SK-N-SH (cell line): ENCODE data around the gene RFX3. TPM values are rescaled to one million over a fixed set of nuclear protein-coding genes. Genes with fewer than 3 reads are reported as not detected.
A peak's percentile ranks its signal among the peaks of the same experiment; 100 is the strongest.

Source experiments
- EZH2phosphoT487 ChIP-seq: fragments of 200-600 bp; sonication (generic); IDR thresholded peaks from 2 replicates; pipeline ENCODE4 v1.6.1; 2017; ENCODE audit warnings: low read depth, mixed run types, mild to moderate bottlenecking, antibody characterized with exemption, moderate library complexity, borderline replicate concordance
- FOXJ3 ChIP-seq: sonication (generic); formaldehyde crosslinking; IDR thresholded peaks from 2 replicates; pipeline ENCODE4 v1.5.1; 2020; ENCODE audit warnings: mild to moderate bottlenecking, missing genetic modification reagents
- JUND ChIP-seq: IDR thresholded peaks from 2 replicates; pipeline ENCODE4 v1.4.0; 2012
- MXI1 ChIP-seq: IDR thresholded peaks from 2 replicates; pipeline ENCODE4 v1.6.1; 2012; ENCODE audit warnings: mild to moderate bottlenecking, low read depth, low read length, improper control_type of control experiment
- POLR2AphosphoS5 ChIP-seq: IDR thresholded peaks from 2 replicates; pipeline ENCODE4 v1.6.1; 2012; ENCODE audit warnings: low read depth, low read length
- RFX5 ChIP-seq: IDR thresholded peaks from 2 replicates; pipeline ENCODE4 v1.6.1; 2012; ENCODE audit warnings: mild to moderate bottlenecking, improper control_type of control experiment, low read length
- SIN3A ChIP-seq: IDR thresholded peaks from 2 replicates; pipeline ENCODE4 v1.6.1; 2012; ENCODE audit warnings: low read depth, mild to moderate bottlenecking, low read length, moderate library complexity, borderline replicate concordance
- TAF1 ChIP-seq: IDR thresholded peaks from 2 replicates; pipeline ENCODE4 v1.6.1; 2012; ENCODE audit warnings: low read depth, mild to moderate bottlenecking, low read length, moderate library complexity, borderline replicate concordance
- TCF12 ChIP-seq: IDR thresholded peaks from 2 replicates; pipeline ENCODE4 v1.4.0; 2012
- YY1 ChIP-seq: IDR thresholded peaks from 2 replicates; pipeline ENCODE4 v1.4.0; 2012; ENCODE audit warnings: low read depth, mild to moderate bottlenecking
- polyA plus RNA-seq, 3 experiments: library from polyadenylated mRNA; depleted of rRNA; stranded (reverse); fragments of >200 nt; gene quantifications; 2 replicates each; pipeline ENCODE4 v1.2.3, GENCODE V29; 2012
- TF ChIP-seq, protein P1 (sequence below): fragments of 200-600 bp; sonication (generic); IDR thresholded peaks from 2 replicates; pipeline ENCODE4 v1.6.1; 2017; ENCODE audit warnings: antibody characterized with exemption, mild to moderate bottlenecking, moderate library complexity
- TF ChIP-seq, protein P2 (sequence below): IDR thresholded peaks from 2 replicates; pipeline ENCODE4; 2012
- TF ChIP-seq, protein P3 (sequence below): IDR thresholded peaks from 2 replicates; pipeline ENCODE4 v1.6.1; 2012; ENCODE audit warnings: mild to moderate bottlenecking, low read depth, low read length, moderate library complexity
- TF ChIP-seq, protein P4 (sequence below): IDR thresholded peaks from 2 replicates; pipeline ENCODE4 v1.4.0; 2012; ENCODE audit warnings: low read depth
- TF ChIP-seq, protein P5 (sequence below): IDR thresholded peaks from 2 replicates; pipeline ENCODE4 v1.4.0; 2012; ENCODE audit warnings: low read depth, borderline replicate concordance

Gene RFX3
- polyA plus RNA-seq, 1 of the 3 experiments (the other 2 are of a cell fraction), result 1.7 TPM

DNA sequence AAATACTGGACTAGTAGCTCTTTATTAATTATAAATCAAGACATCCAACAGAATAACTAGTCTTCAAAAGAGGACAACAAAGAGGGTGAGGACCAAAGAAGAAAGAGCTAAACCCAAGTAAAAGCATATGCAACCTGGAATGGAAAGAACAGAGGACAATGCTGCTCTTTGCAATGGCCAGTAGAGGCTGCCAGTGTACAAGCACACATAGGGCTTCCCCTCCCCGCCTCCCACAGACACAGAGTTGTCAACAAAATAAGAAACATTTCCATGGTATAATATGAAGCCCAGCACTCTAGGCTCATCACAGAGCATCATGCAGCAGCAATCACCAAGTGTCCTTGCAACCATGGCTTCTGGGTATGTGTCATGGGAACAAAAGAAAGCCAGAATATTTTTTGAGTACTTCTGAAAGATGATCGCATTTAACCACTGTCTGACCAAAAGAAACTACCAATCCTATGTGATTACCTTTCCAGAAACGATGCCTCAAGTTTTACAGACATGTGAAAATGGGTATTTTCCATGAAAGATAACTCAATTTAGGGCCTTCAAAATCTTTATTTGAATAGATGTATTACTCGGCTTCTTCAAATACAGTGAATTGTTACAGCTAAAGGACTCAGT lies 58.1 kb downstream of the RFX3 start (continued):
- TF ChIP-seq, protein P1, sequence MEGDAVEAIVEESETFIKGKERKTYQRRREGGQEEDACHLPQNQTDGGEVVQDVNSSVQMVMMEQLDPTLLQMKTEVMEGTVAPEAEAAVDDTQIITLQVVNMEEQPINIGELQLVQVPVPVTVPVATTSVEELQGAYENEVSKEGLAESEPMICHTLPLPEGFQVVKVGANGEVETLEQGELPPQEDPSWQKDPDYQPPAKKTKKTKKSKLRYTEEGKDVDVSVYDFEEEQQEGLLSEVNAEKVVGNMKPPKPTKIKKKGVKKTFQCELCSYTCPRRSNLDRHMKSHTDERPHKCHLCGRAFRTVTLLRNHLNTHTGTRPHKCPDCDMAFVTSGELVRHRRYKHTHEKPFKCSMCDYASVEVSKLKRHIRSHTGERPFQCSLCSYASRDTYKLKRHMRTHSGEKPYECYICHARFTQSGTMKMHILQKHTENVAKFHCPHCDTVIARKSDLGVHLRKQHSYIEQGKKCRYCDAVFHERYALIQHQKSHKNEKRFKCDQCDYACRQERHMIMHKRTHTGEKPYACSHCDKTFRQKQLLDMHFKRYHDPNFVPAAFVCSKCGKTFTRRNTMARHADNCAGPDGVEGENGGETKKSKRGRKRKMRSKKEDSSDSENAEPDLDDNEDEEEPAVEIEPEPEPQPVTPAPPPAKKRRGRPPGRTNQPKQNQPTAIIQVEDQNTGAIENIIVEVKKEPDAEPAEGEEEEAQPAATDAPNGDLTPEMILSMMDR, result peak; percentile 87
- no peak for TF ChIP-seq POLR2AphosphoS5
- TF ChIP-seq TCF12, result no peak
- no peak for TF ChIP-seq MXI1
- TF ChIP-seq SIN3A, result no peak
- no peak for TF ChIP-seq TAF1
- TF ChIP-seq JUND, result no peak
- TF ChIP-seq, protein P2, sequence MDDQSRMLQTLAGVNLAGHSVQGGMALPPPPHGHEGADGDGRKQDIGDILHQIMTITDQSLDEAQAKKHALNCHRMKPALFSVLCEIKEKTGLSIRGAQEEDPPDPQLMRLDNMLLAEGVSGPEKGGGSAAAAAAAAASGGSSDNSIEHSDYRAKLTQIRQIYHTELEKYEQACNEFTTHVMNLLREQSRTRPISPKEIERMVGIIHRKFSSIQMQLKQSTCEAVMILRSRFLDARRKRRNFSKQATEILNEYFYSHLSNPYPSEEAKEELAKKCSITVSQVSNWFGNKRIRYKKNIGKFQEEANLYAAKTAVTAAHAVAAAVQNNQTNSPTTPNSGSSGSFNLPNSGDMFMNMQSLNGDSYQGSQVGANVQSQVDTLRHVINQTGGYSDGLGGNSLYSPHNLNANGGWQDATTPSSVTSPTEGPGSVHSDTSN, result no peak
- TF ChIP-seq FOXJ3 (CRISPR knock-in tag), result no peak
- TF ChIP-seq, protein P3, sequence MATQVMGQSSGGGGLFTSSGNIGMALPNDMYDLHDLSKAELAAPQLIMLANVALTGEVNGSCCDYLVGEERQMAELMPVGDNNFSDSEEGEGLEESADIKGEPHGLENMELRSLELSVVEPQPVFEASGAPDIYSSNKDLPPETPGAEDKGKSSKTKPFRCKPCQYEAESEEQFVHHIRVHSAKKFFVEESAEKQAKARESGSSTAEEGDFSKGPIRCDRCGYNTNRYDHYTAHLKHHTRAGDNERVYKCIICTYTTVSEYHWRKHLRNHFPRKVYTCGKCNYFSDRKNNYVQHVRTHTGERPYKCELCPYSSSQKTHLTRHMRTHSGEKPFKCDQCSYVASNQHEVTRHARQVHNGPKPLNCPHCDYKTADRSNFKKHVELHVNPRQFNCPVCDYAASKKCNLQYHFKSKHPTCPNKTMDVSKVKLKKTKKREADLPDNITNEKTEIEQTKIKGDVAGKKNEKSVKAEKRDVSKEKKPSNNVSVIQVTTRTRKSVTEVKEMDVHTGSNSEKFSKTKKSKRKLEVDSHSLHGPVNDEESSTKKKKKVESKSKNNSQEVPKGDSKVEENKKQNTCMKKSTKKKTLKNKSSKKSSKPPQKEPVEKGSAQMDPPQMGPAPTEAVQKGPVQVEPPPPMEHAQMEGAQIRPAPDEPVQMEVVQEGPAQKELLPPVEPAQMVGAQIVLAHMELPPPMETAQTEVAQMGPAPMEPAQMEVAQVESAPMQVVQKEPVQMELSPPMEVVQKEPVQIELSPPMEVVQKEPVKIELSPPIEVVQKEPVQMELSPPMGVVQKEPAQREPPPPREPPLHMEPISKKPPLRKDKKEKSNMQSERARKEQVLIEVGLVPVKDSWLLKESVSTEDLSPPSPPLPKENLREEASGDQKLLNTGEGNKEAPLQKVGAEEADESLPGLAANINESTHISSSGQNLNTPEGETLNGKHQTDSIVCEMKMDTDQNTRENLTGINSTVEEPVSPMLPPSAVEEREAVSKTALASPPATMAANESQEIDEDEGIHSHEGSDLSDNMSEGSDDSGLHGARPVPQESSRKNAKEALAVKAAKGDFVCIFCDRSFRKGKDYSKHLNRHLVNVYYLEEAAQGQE, result no peak
- TF ChIP-seq, protein P4, sequence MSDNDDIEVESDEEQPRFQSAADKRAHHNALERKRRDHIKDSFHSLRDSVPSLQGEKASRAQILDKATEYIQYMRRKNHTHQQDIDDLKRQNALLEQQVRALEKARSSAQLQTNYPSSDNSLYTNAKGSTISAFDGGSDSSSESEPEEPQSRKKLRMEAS, result no peak
- no peak for TF ChIP-seq YY1
- TF ChIP-seq RFX5, result 0 out of 2 replicates have a peak, but pooled peaks have one; percentile 15
- TF ChIP-seq EZH2phosphoT487, result no peak
- TF ChIP-seq, protein P5, sequence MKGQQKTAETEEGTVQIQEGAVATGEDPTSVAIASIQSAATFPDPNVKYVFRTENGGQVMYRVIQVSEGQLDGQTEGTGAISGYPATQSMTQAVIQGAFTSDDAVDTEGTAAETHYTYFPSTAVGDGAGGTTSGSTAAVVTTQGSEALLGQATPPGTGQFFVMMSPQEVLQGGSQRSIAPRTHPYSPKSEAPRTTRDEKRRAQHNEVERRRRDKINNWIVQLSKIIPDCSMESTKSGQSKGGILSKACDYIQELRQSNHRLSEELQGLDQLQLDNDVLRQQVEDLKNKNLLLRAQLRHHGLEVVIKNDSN, result no peak
- TF ChIP-seq, all 33 proteins: peak for 6
